HEK293T (cell line): Measurements from ENCODE around the gene RRP1.

ENCODE experiments used
- ARNT ChIP-seq: fragments of 450-650 bp; IDR thresholded peaks from 2 replicates; pipeline ENCODE4 v1.6.1; 2017; ENCODE audit warnings: mild to moderate bottlenecking
- BHLHE40 ChIP-seq: fragments of 450-650 bp; IDR thresholded peaks from 2 replicates; pipeline ENCODE4 v1.6.1; 2016; ENCODE audit warnings: mild to moderate bottlenecking, moderate library complexity, borderline replicate concordance
- ELF4 ChIP-seq: fragments of 450-650 bp; IDR thresholded peaks from 2 replicates; pipeline ENCODE4 v1.6.1; 2017; ENCODE audit warnings: antibody characterized with exemption
- FOXK2 ChIP-seq: fragments of 450-650 bp; IDR thresholded peaks from 2 replicates; pipeline ENCODE4 v1.6.1; 2016; ENCODE audit warnings: mild to moderate bottlenecking
- FOXM1 ChIP-seq: fragments of 450-650 bp; IDR thresholded peaks from 2 replicates; pipeline ENCODE4 v1.6.1; 2017; ENCODE audit warnings: mild to moderate bottlenecking, borderline replicate concordance
- NFRKB ChIP-seq: fragments of 450-650 bp; IDR thresholded peaks from 2 replicates; pipeline ENCODE4 v1.6.1; 2016; ENCODE audit warnings: mild to moderate bottlenecking, moderate library complexity
- TARDBP ChIP-seq: fragments of 450-650 bp; IDR thresholded peaks from 2 replicates; pipeline ENCODE4 v1.6.1; 2016
- TF ChIP-seq, protein P1 (sequence below): fragments of 450-650 bp; IDR thresholded peaks from 2 replicates; pipeline ENCODE4 v1.6.1; 2016

GRCh38 chr21:43768868-43769167, 20.6 kb upstream of the RRP1 start:
- no peak for TF ChIP-seq ELF4
- no peak for TF ChIP-seq TARDBP
- TF ChIP-seq FOXM1: no peak
- no peak for TF ChIP-seq NFRKB
- TF ChIP-seq, protein P1, sequence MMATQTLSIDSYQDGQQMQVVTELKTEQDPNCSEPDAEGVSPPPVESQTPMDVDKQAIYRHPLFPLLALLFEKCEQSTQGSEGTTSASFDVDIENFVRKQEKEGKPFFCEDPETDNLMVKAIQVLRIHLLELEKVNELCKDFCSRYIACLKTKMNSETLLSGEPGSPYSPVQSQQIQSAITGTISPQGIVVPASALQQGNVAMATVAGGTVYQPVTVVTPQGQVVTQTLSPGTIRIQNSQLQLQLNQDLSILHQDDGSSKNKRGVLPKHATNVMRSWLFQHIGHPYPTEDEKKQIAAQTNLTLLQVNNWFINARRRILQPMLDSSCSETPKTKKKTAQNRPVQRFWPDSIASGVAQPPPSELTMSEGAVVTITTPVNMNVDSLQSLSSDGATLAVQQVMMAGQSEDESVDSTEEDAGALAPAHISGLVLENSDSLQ: no peak
- TF ChIP-seq ARNT: no peak
- no peak for TF ChIP-seq BHLHE40
- no peak for TF ChIP-seq FOXK2
